ENCODE results near the gene PRRT4. TPM values are rescaled to one million over a fixed set of nuclear protein-coding genes. Genes with fewer than 3 reads are reported as not detected.
A peak's percentile ranks its signal among the peaks of the same experiment; 100 is the strongest.

The PRRT4 gene
- total and polyA plus RNA-seq, 9 of the 15 experiments (the other 6 are each of a cell fraction or from before 2014, with no cell fraction given) = not detected

- TF ChIP-seq CTBP1 (IDR thresholded peaks at IDR 0.05; ENCODE audit: borderline replicate concordance) = no peak
- TF ChIP-seq RBM34 (IDR thresholded peaks at IDR 0.05; ENCODE audit: borderline replicate concordance, insufficient read depth, low read length) = no peak
- no peak for TF ChIP-seq HMGN3 (IDR thresholded peaks at IDR 0.05; ENCODE audit: borderline replicate concordance, extremely low read depth, insufficient read length, low read depth, low read length)
These were observed 40.9 kb upstream of the PRRT4 start (continued) for GRCh38 chr7:128402356-128402755.

- ATAC-seq = no peak
- peak; percentile 46; the same call in 1 of the 2 replicates for TF ChIP-seq RBFOX2 (IDR thresholded peaks at IDR 0.05; ENCODE audit: low read depth, low read length)
- TF ChIP-seq ATF4 (CRISPR knock-in tag; IDR thresholded peaks at IDR 0.05) = no peak
- no peak for TF ChIP-seq HMG20B (CRISPR knock-in tag; IDR thresholded peaks at IDR 0.05)
- TF ChIP-seq CREB1 (IDR thresholded peaks at IDR 0.05) = no peak
- TF ChIP-seq CREB1 (CRISPR knock-in tag; IDR thresholded peaks at IDR 0.05) = 0 out of 2 replicates have a peak, but pooled peaks have one; percentile 11
- DNase-seq (ENCODE audit: extremely low read depth in 1 of 4, low spot score in 3 of 4) = no peak
- no peaks in the 10 kb centered on the region for H3K27me3 ChIP-seq (ENCODE audit: control insufficient read depth in 2 of 2, insufficient read depth in 2 of 2, low read length in 2 of 2)
- H3K9ac ChIP-seq (ENCODE audit: insufficient read depth in 1 of 2, low read depth in 2 of 2, low read length in 2 of 2) = peak overlapping the region in 1 of 2 experiments; percentile 5; a peak in 1 of 4 replicates
- peaks cover 18 to 23% of the 10 kb centered on the region in 2 experiments; a peak in 4 of 5 replicates for H3K4me1 ChIP-seq (replicated peaks in 1 of 2; ENCODE audit: control insufficient read depth in 2 of 2, insufficient read depth in 2 of 2, low read length in 2 of 2)
- no peaks in the 10 kb centered on the region for H3K9me1 ChIP-seq (ENCODE audit: control insufficient read depth, insufficient read depth, low read length)
- WGBS (ENCODE audit: insufficient coverage, low coverage, missing lambda C conversion rate) = 91% methylated on average over 5 of the region's 5 CpGs
- peaks cover 5% of the 10 kb centered on the region; the same call in 1 of the 2 replicates for H4K20me1 ChIP-seq (replicated peaks; ENCODE audit: control insufficient read depth, insufficient read depth, low read length)
- intact Hi-C loops (cut with micrococcal nuclease) = no loop called here
- no peak overlapping the region for H3K4me2 ChIP-seq (ENCODE audit: insufficient read depth, low read length)
- in situ Hi-C loops (cut with MboI) = no loop called here
- CTCF ChIA-PET (ENCODE audit: low intra/inter-chr PET ratio) = interaction anchor here (8.2 kb wide), 1 partner anchor 25 kb away, joined by 134 read pairs; no protein-coding TSS in a partner anchor
- no peak for FAIRE-seq
- no peaks in the 10 kb centered on the region for H3K9me3 ChIP-seq (replicated peaks; ENCODE audit: control insufficient read depth, insufficient read depth, low read depth, low read length)
- peaks cover 84% of the 10 kb centered on the region for H3K36me3 ChIP-seq (ENCODE audit: control insufficient read depth, insufficient read depth, low read length)
- no peak overlapping the region for H3K27ac ChIP-seq (ENCODE audit: extremely low read depth, low read depth, low read length)
- H3K4me3 ChIP-seq = no peak overlapping the region
- no TSS peak for BruUV-seq (replicated peaks)
- no peak overlapping the region for H2AFZ ChIP-seq (ENCODE audit: low read depth, low read length)
- peaks cover 22% of the 10 kb centered on the region for H3K79me2 ChIP-seq (ENCODE audit: control insufficient read depth, insufficient read depth, low read length)
- POLR2A ChIA-PET = interaction anchor here (0.7 kb wide), 1 partner anchor 9 kb away, joined by 3 read pairs; the partner anchor contains the start of gene IMPDH1
These were observed 39.1 kb upstream of the PRRT4 start for GRCh38 chr7:128400566-128400965.

All from K562 (cell line).